MCF 10A (cell line): ENCODE measurements around the gene PLEKHG3. TPM values are rescaled to one million over a fixed set of nuclear protein-coding genes. Genes with fewer than 3 reads are reported as not detected.

Experiments
- BruUV-seq: library from RNA; stranded (reverse); fragments of 400-500 nt; replicated peaks from 2 replicates; lab custom pipeline; 2021; lab: Mats Ljungman, UMichigan
- CTCF ChIA-PET: fragments of 300-600 bp; sonication (Branson Sonifier 250); formaldehyde crosslinking; extraction: SDS; loops from one replicate; lab custom pipeline; 2021; ENCODE audit warnings: antibody characterized with exemption, inconsistent platforms; lab: Yijun Ruan, JAX
- POLR2A ChIA-PET: fragments of 300-600, 350-650 bp; sonication (Branson Sonifier 250); formaldehyde crosslinking; extraction: SDS; loops from one replicate; lab custom pipeline; 2020; ENCODE audit warnings: antibody characterized with exemption, inconsistent platforms; lab: Yijun Ruan, JAX
- DNase-seq: peaks from one replicate; pipeline ENCODE4 v3.0.0-alpha.2; 2018; ENCODE audit not compliant: unreplicated experiment
- H3K27ac Mint-ChIP-seq: one replicate; pipeline ENCODE4 v1.8.0; 2022; ENCODE audit warnings: mild to moderate bottlenecking, low read depth, mixed read lengths; ENCODE audit not compliant: unreplicated experiment
- H3K27me3 Mint-ChIP-seq: one replicate; pipeline ENCODE4 v1.8.0; 2022; ENCODE audit warnings: mixed read lengths; ENCODE audit not compliant: insufficient read depth, unreplicated experiment
- H3K36me3 Mint-ChIP-seq: one replicate; pipeline ENCODE4 v1.8.0; 2022; ENCODE audit warnings: mild to moderate bottlenecking, moderate library complexity, mixed read lengths; ENCODE audit not compliant: insufficient read depth, unreplicated experiment
- H3K4me1 Mint-ChIP-seq: one replicate; pipeline ENCODE4 v1.8.0; 2022; ENCODE audit warnings: mixed read lengths; ENCODE audit not compliant: insufficient read depth, unreplicated experiment
- H3K4me3 Mint-ChIP-seq: one replicate; pipeline ENCODE4 v1.8.0; 2022; ENCODE audit warnings: mild to moderate bottlenecking, moderate library complexity, mixed read lengths; ENCODE audit not compliant: unreplicated experiment
- H3K9me3 Mint-ChIP-seq: one replicate; pipeline ENCODE4 v1.8.0; 2022; ENCODE audit warnings: mixed read lengths; ENCODE audit not compliant: unreplicated experiment
- intact Hi-C: fragments of 100-400 bp; cut with micrococcal nuclease; formaldehyde crosslinking; loops from 2 replicates; pipeline ENCODE4 v1.14.1; 2022
- total RNA-seq: library from RNA; stranded (reverse); gene quantifications from 2 replicates; pipeline ENCODE4 v1.2.3, GENCODE V29; 2022
- TF ChIP-seq, protein P1 (sequence below): fragments of 200-600 bp; IDR thresholded peaks from one replicate; pipeline ENCODE4 v1.8.0; 2022; ENCODE audit warnings: antibody characterized with exemption, mild to moderate bottlenecking; ENCODE audit not compliant: unreplicated experiment

Gene PLEKHG3
- total RNA-seq, 1 experiment from 2014 or later = 72.8 TPM

DNA sequence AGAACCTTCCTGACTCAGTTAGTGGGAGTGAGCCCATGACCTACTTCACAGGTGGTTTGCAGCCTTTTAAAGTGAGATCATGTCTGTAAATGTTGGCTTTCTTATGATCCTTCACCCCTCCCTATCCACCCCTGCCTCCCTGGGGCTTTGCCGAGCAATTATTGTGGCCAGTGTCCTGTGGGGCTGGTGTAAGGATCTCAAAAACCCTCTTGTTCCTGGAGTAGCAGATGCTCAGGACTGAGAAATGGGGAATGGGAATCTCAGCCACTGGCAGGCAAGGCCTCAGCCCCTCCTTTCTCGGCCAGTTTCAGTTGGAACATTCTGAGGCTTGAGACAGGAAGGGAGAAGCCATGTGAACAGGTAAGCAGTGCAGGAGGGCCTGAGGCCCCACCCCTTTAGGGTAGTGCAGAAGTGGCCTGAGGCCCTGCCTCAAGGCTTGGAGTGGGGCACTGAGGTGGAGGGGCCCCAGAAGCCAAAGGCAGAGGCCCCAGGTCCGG lies 53.8 kb downstream of the PLEKHG3 start:
- no TSS peak for BruUV-seq
- peak; percentile 45 for DNase-seq
- no peaks in the 10 kb centered on the region for H3K27me3 Mint-ChIP-seq
- intact Hi-C loops = loop anchor here (1.0 to 5.0 kb wide), 3 partner anchors 36 to 78 kb away; no protein-coding TSS in a partner anchor
- peak overlapping the region; percentile 47 for H3K27ac Mint-ChIP-seq
- peaks cover 9% of the 10 kb centered on the region for H3K36me3 Mint-ChIP-seq
- ChIA-PET CTCF (interaction anchor here (1.0 to 5.5 kb wide), 5 partner anchors 76 to 224 kb away, joined by 3 to 42 read pairs (median 7); no protein-coding TSS in a partner anchor), POLR2A (interaction anchor here (0.6 to 5.2 kb wide), 16 partner anchors 8 to 253 kb away, joined by 3 to 33 read pairs (median 6); partner anchors contain the start of genes PLEKHG3 and ZBTB1)
- H3K9me3 Mint-ChIP-seq = no peaks in the 10 kb centered on the region
- H3K4me3 Mint-ChIP-seq = peak overlapping the region; percentile 20
- H3K4me1 Mint-ChIP-seq = peaks cover 82% of the 10 kb centered on the region
- TF ChIP-seq, protein P1, sequence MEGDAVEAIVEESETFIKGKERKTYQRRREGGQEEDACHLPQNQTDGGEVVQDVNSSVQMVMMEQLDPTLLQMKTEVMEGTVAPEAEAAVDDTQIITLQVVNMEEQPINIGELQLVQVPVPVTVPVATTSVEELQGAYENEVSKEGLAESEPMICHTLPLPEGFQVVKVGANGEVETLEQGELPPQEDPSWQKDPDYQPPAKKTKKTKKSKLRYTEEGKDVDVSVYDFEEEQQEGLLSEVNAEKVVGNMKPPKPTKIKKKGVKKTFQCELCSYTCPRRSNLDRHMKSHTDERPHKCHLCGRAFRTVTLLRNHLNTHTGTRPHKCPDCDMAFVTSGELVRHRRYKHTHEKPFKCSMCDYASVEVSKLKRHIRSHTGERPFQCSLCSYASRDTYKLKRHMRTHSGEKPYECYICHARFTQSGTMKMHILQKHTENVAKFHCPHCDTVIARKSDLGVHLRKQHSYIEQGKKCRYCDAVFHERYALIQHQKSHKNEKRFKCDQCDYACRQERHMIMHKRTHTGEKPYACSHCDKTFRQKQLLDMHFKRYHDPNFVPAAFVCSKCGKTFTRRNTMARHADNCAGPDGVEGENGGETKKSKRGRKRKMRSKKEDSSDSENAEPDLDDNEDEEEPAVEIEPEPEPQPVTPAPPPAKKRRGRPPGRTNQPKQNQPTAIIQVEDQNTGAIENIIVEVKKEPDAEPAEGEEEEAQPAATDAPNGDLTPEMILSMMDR = no peak

DNA sequence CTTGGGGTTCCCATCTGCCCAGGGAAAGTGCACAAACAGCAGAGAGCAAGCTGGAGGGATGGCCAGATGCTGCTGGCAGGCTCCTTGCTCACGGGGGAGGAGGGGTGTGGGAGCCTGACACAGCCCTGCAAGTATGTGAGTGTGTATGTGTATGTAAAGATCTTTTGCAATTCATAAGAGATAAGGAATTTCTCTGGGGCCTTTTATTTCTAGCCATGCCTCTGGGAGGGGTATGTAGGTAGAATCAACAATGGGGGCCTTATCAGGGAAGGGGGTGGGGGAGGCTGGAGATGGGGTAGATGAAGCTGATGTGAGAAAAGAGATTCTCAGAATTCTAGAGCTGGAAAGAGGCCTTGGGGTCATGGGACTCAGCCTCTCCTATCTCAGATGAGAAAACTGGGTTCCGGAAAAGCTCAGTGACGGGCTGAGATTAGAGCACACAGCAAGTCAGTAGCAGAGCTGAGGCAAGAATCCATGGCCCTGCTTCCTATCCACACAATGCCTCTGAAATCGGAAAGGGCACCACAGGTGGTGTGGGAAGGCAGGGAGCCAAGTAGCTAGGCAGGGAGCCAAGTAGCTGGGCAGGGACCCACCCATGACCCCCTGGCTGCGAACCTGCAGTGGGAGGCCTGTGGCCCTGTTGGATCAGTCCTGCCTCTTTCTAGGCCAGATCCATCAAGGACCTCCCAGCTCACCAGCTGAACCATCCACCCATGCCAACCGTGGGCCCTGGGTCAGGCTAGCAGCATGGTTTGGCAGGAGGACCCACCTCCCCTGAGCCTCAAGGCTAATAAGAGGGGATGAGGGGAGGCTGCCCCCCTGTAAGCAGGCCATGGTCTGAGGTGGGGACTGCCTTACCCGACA lies 54.7 kb downstream of the PLEKHG3 start:
- TF ChIP-seq, protein P1 = no peak
- POLR2A ChIA-PET = interaction anchor here (0.5 to 5.2 kb wide), 19 partner anchors 9 to 256 kb away, joined by 3 to 33 read pairs (median 5); partner anchors contain the start of genes PLEKHG3, ZBTB1 and ZBTB25
- CTCF ChIA-PET = interaction anchor here (0.6 to 5.5 kb wide), 14 partner anchors 36 to 223 kb away, joined by 3 to 42 read pairs (median 4); no protein-coding TSS in a partner anchor
- Mint-ChIP-seq H3K4me3 (peak overlapping the region; percentile 20), H3K27ac (peak overlapping the region; percentile 47), H3K36me3 (peaks cover 9% of the 10 kb centered on the region), H3K4me1 (peaks cover 90% of the 10 kb centered on the region), H3K27me3 (no peaks in the 10 kb centered on the region), H3K9me3 (no peaks in the 10 kb centered on the region)
- intact Hi-C loops = loop anchor here (1.0 to 5.0 kb wide), 3 partner anchors 37 to 79 kb away; no protein-coding TSS in a partner anchor
- BruUV-seq = no TSS peak
- peak; percentile 65 for DNase-seq

DNA sequence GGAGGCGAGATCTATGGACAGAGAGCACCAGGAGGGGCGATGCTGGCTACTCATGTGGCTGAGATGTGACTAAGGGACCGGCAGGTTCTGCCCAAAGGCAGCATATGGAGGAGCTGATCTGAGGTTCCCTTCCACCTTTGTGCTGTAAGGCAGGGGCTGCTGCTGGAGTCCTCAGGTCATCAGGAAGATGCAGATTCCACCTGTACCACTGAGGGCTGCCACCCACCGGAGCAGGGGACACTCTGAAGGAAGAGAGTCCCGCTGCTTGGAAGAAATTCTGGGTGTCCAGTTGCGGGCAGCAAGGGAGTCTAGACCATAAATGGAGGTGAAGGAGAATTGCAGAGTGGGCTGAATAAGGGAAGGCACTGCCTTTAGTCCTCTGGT lies 55.3 kb downstream of the PLEKHG3 start:
- TF ChIP-seq, protein P1 = no peak
- no peaks in the 10 kb centered on the region for H3K27me3 Mint-ChIP-seq
- H3K4me1 Mint-ChIP-seq = peaks cover 90% of the 10 kb centered on the region
- no TSS peak for BruUV-seq
- H3K36me3 Mint-ChIP-seq = peaks cover 9% of the 10 kb centered on the region
- DNase-seq = no peak
- CTCF ChIA-PET = interaction anchor here (0.5 to 5.5 kb wide), 17 partner anchors 36 to 759 kb away, joined by 3 to 42 read pairs (median 3); no protein-coding TSS in a partner anchor
- POLR2A ChIA-PET = interaction anchor here (0.5 to 5.2 kb wide), 13 partner anchors 9 to 258 kb away, joined by 3 to 33 read pairs (median 5); partner anchors contain the start of genes PLEKHG3, ZBTB1 and ZBTB25
- no peaks in the 10 kb centered on the region for H3K9me3 Mint-ChIP-seq
- intact Hi-C loops = loop anchor here (5.0 kb wide), 1 partner anchor 37 kb away; no protein-coding TSS in a partner anchor
- H3K27ac Mint-ChIP-seq = no peak overlapping the region
- H3K4me3 Mint-ChIP-seq = no peak overlapping the region
